Fibroblast of lung (primary cell): ENCODE data around the gene DNMT1. TPM values are rescaled to one million over a fixed set of nuclear protein-coding genes. Genes with fewer than 3 reads are reported as not detected.

Experiments
- DNase-seq, 2 donors: peaks; one replicate each; pipeline versions ENCODE4 v3.0.0 to v3.0.0-alpha.2; 2010; ENCODE audit warnings: low read depth in 2 of 2
- H2AFZ ChIP-seq: 2 replicates; pipeline ENCODE4 v1.5.1; 2012; ENCODE audit warnings: low read length, control low read depth, inconsistent platforms
- H3K27ac ChIP-seq: 2 replicates; pipeline ENCODE4 v1.5.1; 2011; ENCODE audit warnings: low read length, control low read depth; ENCODE audit not compliant: insufficient read depth
- H3K27me3 ChIP-seq: 2 replicates; pipeline ENCODE4 v1.5.1; 2011; ENCODE audit warnings: mild to moderate bottlenecking, low read length; ENCODE audit not compliant: control insufficient read depth, insufficient read depth
- H3K36me3 ChIP-seq: 2 replicates; pipeline ENCODE4 v1.5.1; 2011; ENCODE audit warnings: low read length; ENCODE audit not compliant: control insufficient read depth, insufficient read depth
- H3K4me1 ChIP-seq: 2 replicates; pipeline ENCODE4 v1.5.1; 2011; ENCODE audit warnings: low read length; ENCODE audit not compliant: control insufficient read depth, insufficient read depth; ENCODE audit errors: extremely low read depth
- H3K4me2 ChIP-seq: 2 replicates; pipeline ENCODE4 v1.5.1; 2011; ENCODE audit warnings: low read length, control low read depth; ENCODE audit not compliant: insufficient read depth; ENCODE audit errors: extremely low read depth
- H3K4me3 ChIP-seq, 4 experiments: fragments of 200-600 bp in 1 of 4; sonication (generic) in 1 of 4; replicated peaks in 1 of 4; 2 replicates each; pipeline ENCODE4 v1.5.1; 2011 to 2016; ENCODE audit warnings: low read length in 4 of 4, low read depth in 3 of 4, mild to moderate bottlenecking in 3 of 4, control low read depth in 2 of 4, inconsistent platforms in 1 of 4, mixed read lengths in 1 of 4; ENCODE audit not compliant: insufficient read depth in 1 of 4; ENCODE audit errors: control extremely low read depth in 1 of 4
- H3K79me2 ChIP-seq: 2 replicates; pipeline ENCODE4 v1.5.1; 2012; ENCODE audit warnings: mild to moderate bottlenecking, low read length, inconsistent platforms; ENCODE audit not compliant: control insufficient read depth, insufficient read depth
- H3K9ac ChIP-seq: 2 replicates; pipeline ENCODE4 v1.5.1; 2011; ENCODE audit warnings: mild to moderate bottlenecking, low read length, control low read depth; ENCODE audit not compliant: insufficient read depth
- H3K9me3 ChIP-seq: 2 replicates; pipeline ENCODE4 v1.5.1; 2012; ENCODE audit warnings: low read depth, low read length; ENCODE audit not compliant: control insufficient read depth, insufficient read depth
- H4K20me1 ChIP-seq: 2 replicates; pipeline ENCODE4 v1.5.1; 2011; ENCODE audit warnings: low read length; ENCODE audit not compliant: control insufficient read depth, insufficient read depth; ENCODE audit errors: extremely low read depth
- EZH2 ChIP-seq: IDR thresholded peaks from 2 replicates; pipeline ENCODE4 v1.5.1; 2012; ENCODE audit warnings: low read length, control low read depth, mild to moderate bottlenecking; ENCODE audit errors: missing control alignments
- polyA plus RNA-seq, 2 donors: library from polyadenylated mRNA; depleted of rRNA in 1 of 2; stranded (reverse) in 1 of 2; unstranded in 1 of 2; fragments of >200 nt; gene quantifications; 2 replicates each; pipeline ENCODE4 v1.2.1, GENCODE V29; 2011 to 2012; ENCODE audit warnings: missing spikeins in 1 of 2
- total RNA-seq: library from RNA; depleted of rRNA; stranded (reverse); fragments of >200 nt; gene quantifications from 2 replicates; pipeline ENCODE4 v1.2.1, GENCODE V29; 2014
- TF ChIP-seq, protein P1 (sequence below), 2 donors: IDR thresholded peaks in 1 of 2; conservative IDR thresholded peaks in 1 of 2; 1 replicate in 1 of 2; 2 replicates in 1 of 2; pipeline ENCODE4 v1.5.1; 2011 to 2012; ENCODE audit warnings: low read length in 2 of 2, control low read depth in 1 of 2, inconsistent platforms in 1 of 2, low read depth in 1 of 2, mild to moderate bottlenecking in 1 of 2

Gene DNMT1
- total and polyA plus RNA-seq, 2 donors (not counting 1 experiment from before 2014, with no cell fraction given) = 33.7 to 36.7 TPM

DNA sequence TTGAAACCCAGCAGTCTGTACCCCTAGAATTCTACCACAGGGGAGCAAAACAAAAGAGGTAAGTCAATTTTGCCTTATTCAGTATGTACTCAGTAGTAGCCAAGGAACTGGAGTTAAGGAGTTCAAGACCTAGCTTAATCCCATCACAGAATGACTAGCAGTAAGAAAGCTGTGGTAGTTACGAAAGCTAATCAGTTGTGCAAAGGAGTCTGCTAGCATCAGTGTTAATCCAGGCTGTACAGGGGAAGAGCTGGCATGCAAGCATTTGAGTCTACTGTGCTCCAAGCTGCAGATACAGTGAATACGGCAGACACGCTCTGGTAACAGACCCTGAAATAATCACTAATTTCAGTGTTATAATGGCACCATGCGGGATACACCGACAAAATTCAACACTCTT lies 4.7 kb downstream of the DNMT1 start:
- Histone ChIP-seq H3K9me3 (no peaks in the 10 kb centered on the region), H3K9ac (no peak overlapping the region), H3K4me3 (no peak overlapping the region), H3K36me3 (peaks cover 5% of the 10 kb centered on the region), H3K27me3 (no peaks in the 10 kb centered on the region), H3K27ac (no peak overlapping the region), H2AFZ (no peak overlapping the region), H3K4me1 (peaks cover 12% of the 10 kb centered on the region), H3K4me2 (no peak overlapping the region), H4K20me1 (no peaks in the 10 kb centered on the region), H3K79me2 (peaks cover 87% of the 10 kb centered on the region)
- no peak for TF ChIP-seq EZH2
- TF ChIP-seq, protein P1, sequence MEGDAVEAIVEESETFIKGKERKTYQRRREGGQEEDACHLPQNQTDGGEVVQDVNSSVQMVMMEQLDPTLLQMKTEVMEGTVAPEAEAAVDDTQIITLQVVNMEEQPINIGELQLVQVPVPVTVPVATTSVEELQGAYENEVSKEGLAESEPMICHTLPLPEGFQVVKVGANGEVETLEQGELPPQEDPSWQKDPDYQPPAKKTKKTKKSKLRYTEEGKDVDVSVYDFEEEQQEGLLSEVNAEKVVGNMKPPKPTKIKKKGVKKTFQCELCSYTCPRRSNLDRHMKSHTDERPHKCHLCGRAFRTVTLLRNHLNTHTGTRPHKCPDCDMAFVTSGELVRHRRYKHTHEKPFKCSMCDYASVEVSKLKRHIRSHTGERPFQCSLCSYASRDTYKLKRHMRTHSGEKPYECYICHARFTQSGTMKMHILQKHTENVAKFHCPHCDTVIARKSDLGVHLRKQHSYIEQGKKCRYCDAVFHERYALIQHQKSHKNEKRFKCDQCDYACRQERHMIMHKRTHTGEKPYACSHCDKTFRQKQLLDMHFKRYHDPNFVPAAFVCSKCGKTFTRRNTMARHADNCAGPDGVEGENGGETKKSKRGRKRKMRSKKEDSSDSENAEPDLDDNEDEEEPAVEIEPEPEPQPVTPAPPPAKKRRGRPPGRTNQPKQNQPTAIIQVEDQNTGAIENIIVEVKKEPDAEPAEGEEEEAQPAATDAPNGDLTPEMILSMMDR (conservative IDR thresholded peaks at IDR 0.05 in 1 of 2, IDR thresholded peaks at IDR 0.05 in 1 of 2; ENCODE audit: low read depth in 1 of 2, low read length in 2 of 2) = no peak
- peak in 1 of 2 donors; percentile 10 for DNase-seq

DNA sequence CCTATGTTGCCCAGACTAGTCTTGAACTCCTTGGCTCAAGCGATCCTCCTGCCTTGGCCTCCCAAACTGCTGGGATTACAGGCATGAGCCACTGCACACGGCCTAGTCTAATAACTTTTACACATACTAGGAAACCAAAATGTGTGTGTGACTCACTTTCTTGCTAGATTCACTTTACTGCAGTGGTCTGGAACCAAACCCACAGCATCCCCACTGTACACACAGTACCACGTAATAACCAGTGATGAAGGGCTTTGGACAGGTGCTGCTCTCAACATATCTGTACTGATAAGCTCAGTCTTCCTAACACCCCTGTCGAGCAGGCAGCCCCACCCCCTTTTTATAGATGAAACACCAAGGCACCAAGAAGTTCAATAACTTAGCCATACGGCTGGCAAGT lies 5.1 kb downstream of the DNMT1 start:
- Histone ChIP-seq H3K9me3 (no peaks in the 10 kb centered on the region), H3K4me3 (no peak overlapping the region), H4K20me1 (no peaks in the 10 kb centered on the region), H3K27ac (no peak overlapping the region), H3K36me3 (peaks cover 6% of the 10 kb centered on the region), H3K4me1 (peaks cover 12% of the 10 kb centered on the region), H3K9ac (no peak overlapping the region), H3K4me2 (no peak overlapping the region), H2AFZ (no peak overlapping the region), H3K79me2 (peaks cover 90% of the 10 kb centered on the region), H3K27me3 (no peaks in the 10 kb centered on the region)
- peak in 1 of 2 donors; percentile 15 for DNase-seq
- TF ChIP-seq, protein P1 (conservative IDR thresholded peaks at IDR 0.05 in 1 of 2, IDR thresholded peaks at IDR 0.05 in 1 of 2; ENCODE audit: low read depth in 1 of 2, low read length in 2 of 2) = no peak
- no peak for TF ChIP-seq EZH2

DNA sequence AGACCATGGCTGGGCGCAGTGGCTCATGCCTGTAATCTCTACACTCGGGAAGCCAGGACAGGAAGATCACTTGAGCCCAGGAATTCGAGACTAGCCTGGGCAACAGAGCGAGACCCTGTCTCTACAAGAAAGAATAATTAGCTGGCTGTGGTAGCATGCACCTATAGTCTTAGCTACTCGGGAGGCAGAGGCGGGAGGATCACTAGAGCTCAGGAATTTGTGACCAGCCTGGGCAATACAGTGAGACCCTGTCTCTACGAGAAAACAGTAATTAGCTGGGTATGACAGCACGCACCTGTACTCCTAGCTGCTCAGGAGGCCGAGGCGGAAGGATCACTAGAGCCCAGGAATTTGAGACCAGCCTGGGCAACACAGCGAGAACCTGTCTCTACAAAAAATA lies 7.4 kb downstream of the DNMT1 start:
- DNase-seq = no peak
- H3K9ac ChIP-seq = no peak overlapping the region
- H3K36me3 ChIP-seq = peaks cover 9% of the 10 kb centered on the region
- no peak overlapping the region for H3K4me2 ChIP-seq
- no peak overlapping the region for H3K27ac ChIP-seq
- peaks cover 4% of the 10 kb centered on the region for H3K4me1 ChIP-seq
- H4K20me1 ChIP-seq = no peaks in the 10 kb centered on the region
- TF ChIP-seq, protein P1 (conservative IDR thresholded peaks at IDR 0.05 in 1 of 2, IDR thresholded peaks at IDR 0.05 in 1 of 2; ENCODE audit: low read depth in 1 of 2, low read length in 2 of 2) = no peak
- no peak for TF ChIP-seq EZH2
- peaks cover 84% of the 10 kb centered on the region for H3K79me2 ChIP-seq
- no peak overlapping the region for H3K4me3 ChIP-seq
- H3K27me3 ChIP-seq = no peaks in the 10 kb centered on the region
- H3K9me3 ChIP-seq = no peaks in the 10 kb centered on the region
- H2AFZ ChIP-seq = no peak overlapping the region
